GM11168 (cell line): ENCODE measurements around the gene CDK2.

Experiments
- in situ Hi-C: fragments of 300-500 bp; cut with MboI; formaldehyde crosslinking; loops from one replicate; pipeline ENCODE4 v1.12.0; 2022; ENCODE audit warnings: low sequenced_read_pairs; ENCODE audit not compliant: unreplicated experiment

CDK2 gene

GRCh38 chr12:55935738-55936151 lies 30.9 kb upstream of the CDK2 start:
- in situ Hi-C loops = no loop called here

- in situ Hi-C loops = no loop called here
Measured at GRCh38 chr12:55937981-55938380, 28.6 kb upstream of the CDK2 start.

GRCh38 chr12:55938826-55939501 lies 27.7 kb upstream of the CDK2 start:
- in situ Hi-C loops = no loop called here

- in situ Hi-C loops = loop anchor here (5.0 kb wide), 1 partner anchor 193 kb away; no protein-coding TSS in a partner anchor
Measured at GRCh38 chr12:55940065-55940732, 26.4 kb upstream of the CDK2 start.

GRCh38 chr12:55942055-55942454 lies 24.6 kb upstream of the CDK2 start:
- in situ Hi-C loops = loop anchor here (5.0 kb wide), 1 partner anchor 195 kb away; no protein-coding TSS in a partner anchor

GRCh38 chr12:55942577-55943136 lies 24.0 kb upstream of the CDK2 start:
- in situ Hi-C loops = loop anchor here (5.0 kb wide), 1 partner anchor 195 kb away; no protein-coding TSS in a partner anchor

- in situ Hi-C loops = no loop called here
Measured at GRCh38 chr12:55946553-55946952, 20.1 kb upstream of the CDK2 start.

- in situ Hi-C loops = no loop called here
Measured at GRCh38 chr12:55955344-55955743, 11.3 kb upstream of the CDK2 start.

GRCh38 chr12:55955800-55956508 lies 10.7 kb upstream of the CDK2 start:
- in situ Hi-C loops = no loop called here

GRCh38 chr12:55957106-55957859 lies 9.3 kb upstream of the CDK2 start:
- in situ Hi-C loops = no loop called here

- in situ Hi-C loops = no loop called here
Measured at GRCh38 chr12:55963760-55964159, 2.9 kb upstream of the CDK2 start.

GRCh38 chr12:55965240-55965639 lies 1.4 kb upstream of the CDK2 start:
- in situ Hi-C loops = no loop called here

GRCh38 chr12:55965941-55966407 lies 656 bp upstream of the CDK2 start, which contains the start of gene PMEL:
Gene PMEL, minus strand, starts transcription at chr12:55966042. Its CDS starts 31 bp downstream, at chr12:55966011.
- in situ Hi-C loops = no loop called here

- in situ Hi-C loops = no loop called here
Measured at GRCh38 chr12:55969356-55969755, 2.7 kb downstream of the CDK2 start.

- in situ Hi-C loops = no loop called here
Measured at GRCh38 chr12:55970775-55971174, 4.1 kb downstream of the CDK2 start.

GRCh38 chr12:55972042-55972441 lies 5.4 kb downstream of the CDK2 start:
- in situ Hi-C loops = no loop called here

GRCh38 chr12:55972456-55972855 lies 5.8 kb downstream of the CDK2 start:
- in situ Hi-C loops = no loop called here

GRCh38 chr12:55972911-55973598 lies 6.4 kb downstream of the CDK2 start:
- in situ Hi-C loops = no loop called here

- in situ Hi-C loops = no loop called here
Measured at GRCh38 chr12:55973599-55974307, 7.1 kb downstream of the CDK2 start, which contains the start of gene RAB5B. Gene RAB5B, plus strand, starts transcription at chr12:55974078. Its CDS starts 12,883 bp downstream, at chr12:55986961.
